IMR-90 (cell line): Measurements from ENCODE around the gene FBXO31.

Experiments
- BHLHE40 ChIP-seq: fragments of 150-350 bp; IDR thresholded peaks from 2 replicates; pipeline ENCODE4 v1.6.1; 2016; ENCODE audit warnings: mild to moderate bottlenecking, low read depth, low read length
- CEBPB ChIP-seq: IDR thresholded peaks from 2 replicates; pipeline ENCODE4 v1.6.1; 2012; ENCODE audit warnings: low read depth, low read length, improper control_type of control experiment
- CHD1 ChIP-seq: IDR thresholded peaks from 2 replicates; pipeline ENCODE4 v1.6.1; 2012; ENCODE audit warnings: low read depth, low read length, improper control_type of control experiment
- CTCF ChIP-seq: conservative IDR thresholded peaks from 2 replicates; pipeline ENCODE4 v1.5.1; 2012; ENCODE audit warnings: mild to moderate bottlenecking, low read depth, low read length, improper control_type of control experiment
- MAZ ChIP-seq: IDR thresholded peaks from 2 replicates; pipeline ENCODE4 v1.6.1; 2012; ENCODE audit warnings: low read depth, mild to moderate bottlenecking, low read length, improper control_type of control experiment, moderate library complexity, borderline replicate concordance
- MXI1 ChIP-seq: IDR thresholded peaks from 2 replicates; pipeline ENCODE4 v1.6.1; 2012; ENCODE audit warnings: low read depth, mild to moderate bottlenecking, low read length, moderate library complexity, borderline replicate concordance
- POLR2A ChIP-seq: IDR thresholded peaks from 2 replicates; pipeline ENCODE4 v1.6.1; 2012; ENCODE audit warnings: mild to moderate bottlenecking, low read depth, low read length
- RCOR1 ChIP-seq: IDR thresholded peaks from 2 replicates; pipeline ENCODE4 v1.6.1; 2012; ENCODE audit warnings: mild to moderate bottlenecking, low read length, improper control_type of control experiment; ENCODE audit not compliant: insufficient replicate concordance
- RFX5 ChIP-seq: IDR thresholded peaks from 2 replicates; pipeline ENCODE4 v1.8.0; 2012; ENCODE audit warnings: low read depth, mild to moderate bottlenecking, low read length, moderate library complexity
- USF2 ChIP-seq: fragments of 150-350 bp; IDR thresholded peaks from 2 replicates; pipeline ENCODE4 v1.6.1; 2017; ENCODE audit warnings: mild to moderate bottlenecking, antibody characterized with exemption, low read length, low read depth

GRCh38 chr16:87372305-87372704, 11.3 kb downstream of the FBXO31 start:
- TF ChIP-seq MAZ (no peak), CTCF (no peak), USF2 (no peak), CEBPB (no peak), POLR2A (no peak), RCOR1 (no peak), RFX5 (no peak), BHLHE40 (no peak), MXI1 (no peak), CHD1 (no peak)
